Skin epidermis (tissue), 12 donors: ENCODE data around the gene RNF220.

ENCODE experiments used
- H3K27ac ChIP-seq, 21 experiments: fragments of 200-600 bp; sonication (generic) in 11 of 21; one replicate each; pipeline ENCODE4 v1.5.0; 2020; ENCODE audit warnings: mild to moderate bottlenecking in 3 of 21, inconsistent platforms in 2 of 21, moderate library complexity in 2 of 21
- H3K4me3 ChIP-seq, 7 experiments: fragments of 200-600 bp; sonication (generic) in 2 of 7; one replicate each; pipeline ENCODE4 v1.5.0; 2020; ENCODE audit warnings: inconsistent platforms in 2 of 7, mild to moderate bottlenecking in 2 of 7, moderate library complexity in 1 of 7

The RNF220 gene

DNA sequence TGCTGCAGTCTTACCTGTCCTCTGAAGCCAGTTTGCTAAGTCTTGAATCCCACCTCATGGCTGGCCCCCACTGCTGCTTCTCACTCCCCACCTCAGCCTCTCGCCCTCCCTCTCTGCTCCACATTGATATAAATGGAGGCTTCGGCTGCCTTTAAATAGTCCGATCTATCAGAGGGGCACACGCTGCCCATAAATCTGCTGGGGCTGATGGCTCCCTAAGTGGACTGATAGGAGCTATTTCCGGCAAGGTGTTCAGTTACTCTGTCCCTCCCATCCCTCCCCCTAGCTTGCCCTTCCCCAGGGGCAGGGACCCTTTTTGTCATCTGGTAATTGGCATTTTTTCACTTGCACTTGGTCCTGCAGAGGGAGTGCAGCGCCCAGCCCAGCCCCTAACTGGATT is 160.8 kb downstream of the RNF220 start:
- Histone ChIP-seq H3K27ac (no peak overlapping the region), H3K4me3 (no peak overlapping the region)

DNA sequence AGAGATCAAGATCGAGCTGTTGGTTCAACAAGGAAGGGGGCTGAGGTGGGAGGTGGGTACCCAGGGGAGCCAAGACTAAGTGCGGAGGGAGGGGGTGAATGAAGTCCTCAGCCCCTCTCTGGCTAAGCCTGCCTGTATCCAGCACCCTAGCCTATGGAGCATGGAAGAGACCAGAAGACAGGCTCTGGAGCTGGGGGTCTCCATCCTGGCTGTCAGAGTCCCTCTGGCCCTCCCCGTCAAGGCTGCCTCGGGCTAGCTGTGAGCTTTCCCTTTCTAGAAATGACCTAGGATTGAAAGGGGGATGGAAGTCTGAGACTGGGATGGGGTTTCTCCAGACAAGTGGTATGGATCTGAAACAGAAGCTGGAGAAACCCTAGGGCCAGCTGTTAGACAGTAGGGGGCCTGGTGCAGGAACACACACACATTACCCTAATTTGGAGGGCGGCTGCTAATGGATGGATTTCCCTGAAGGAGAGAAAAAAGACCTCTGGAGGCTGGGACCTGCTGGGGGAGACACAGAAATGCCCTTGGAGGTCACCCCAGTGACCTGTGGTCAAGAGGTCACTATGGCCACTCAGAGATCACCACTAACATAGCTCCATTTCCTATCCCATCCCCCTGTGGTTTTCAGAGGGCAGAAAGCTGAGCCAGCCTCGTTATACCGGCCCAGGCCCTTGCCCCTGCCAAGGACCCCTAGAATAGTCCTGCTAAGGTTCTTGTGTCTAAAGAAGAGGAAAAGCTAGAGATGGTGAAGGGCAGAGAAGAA is 161.4 kb downstream of the RNF220 start:
- no peak overlapping the region for H3K4me3 ChIP-seq
- no peak overlapping the region for H3K27ac ChIP-seq

DNA sequence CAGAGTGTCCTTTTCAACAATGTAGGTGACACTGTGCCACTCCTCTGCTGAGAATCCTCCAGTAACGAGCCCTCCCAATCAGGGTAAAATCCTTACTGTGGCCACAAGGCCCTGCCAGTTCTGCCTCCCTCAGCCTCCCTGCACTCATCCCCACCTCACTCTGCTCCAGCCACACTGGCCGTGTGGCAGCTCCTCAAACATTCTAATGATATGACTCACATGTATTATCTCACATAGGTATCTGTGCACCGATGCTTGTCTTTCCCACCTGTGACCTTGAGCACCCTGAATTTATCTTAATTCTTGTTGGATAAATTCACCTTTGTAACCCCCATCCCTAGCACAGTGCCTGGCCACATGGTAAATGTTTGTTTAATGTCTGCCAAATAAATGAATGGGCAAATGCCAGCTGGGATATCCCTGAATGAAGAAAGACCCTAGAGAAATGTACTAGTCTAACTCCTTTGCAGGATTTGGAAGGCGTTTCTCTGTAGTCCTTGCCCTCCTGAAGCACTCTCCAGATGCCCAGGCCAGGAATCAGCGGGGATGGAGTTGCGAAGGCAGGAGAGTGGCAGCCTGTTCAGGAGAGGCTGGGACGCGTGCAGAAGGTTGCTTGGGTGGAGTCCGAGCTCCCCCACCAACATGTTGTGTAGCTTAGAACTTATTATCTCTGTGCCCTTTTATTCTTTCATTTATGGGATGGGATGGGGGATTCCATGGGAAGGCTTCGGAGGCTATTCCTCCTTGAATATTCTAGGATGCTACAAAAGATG is 163.3 kb downstream of the RNF220 start:
- H3K4me3 ChIP-seq = no peak overlapping the region
- H3K27ac ChIP-seq = no peak overlapping the region

DNA sequence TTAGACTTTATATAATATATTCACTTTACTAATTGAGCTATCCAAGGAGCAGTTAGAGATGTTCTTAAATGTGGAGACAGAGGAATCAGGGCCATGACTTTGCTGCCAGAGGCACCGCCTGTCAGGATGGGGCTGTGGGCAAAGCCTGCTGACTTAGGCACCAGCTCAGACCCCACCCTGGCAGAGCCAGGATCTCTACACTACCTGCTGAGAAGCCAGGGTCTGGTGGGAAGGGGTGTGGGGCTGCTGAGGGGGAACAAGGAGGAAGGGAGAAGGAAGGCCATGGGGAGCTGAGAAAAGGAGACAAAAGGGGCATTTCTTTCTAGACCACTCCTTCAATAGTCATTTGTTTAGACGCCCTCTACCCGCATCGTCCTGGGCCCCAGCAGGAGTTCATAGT is 164.4 kb downstream of the RNF220 start:
- Histone ChIP-seq H3K4me3 (no peak overlapping the region), H3K27ac (no peak overlapping the region)

DNA sequence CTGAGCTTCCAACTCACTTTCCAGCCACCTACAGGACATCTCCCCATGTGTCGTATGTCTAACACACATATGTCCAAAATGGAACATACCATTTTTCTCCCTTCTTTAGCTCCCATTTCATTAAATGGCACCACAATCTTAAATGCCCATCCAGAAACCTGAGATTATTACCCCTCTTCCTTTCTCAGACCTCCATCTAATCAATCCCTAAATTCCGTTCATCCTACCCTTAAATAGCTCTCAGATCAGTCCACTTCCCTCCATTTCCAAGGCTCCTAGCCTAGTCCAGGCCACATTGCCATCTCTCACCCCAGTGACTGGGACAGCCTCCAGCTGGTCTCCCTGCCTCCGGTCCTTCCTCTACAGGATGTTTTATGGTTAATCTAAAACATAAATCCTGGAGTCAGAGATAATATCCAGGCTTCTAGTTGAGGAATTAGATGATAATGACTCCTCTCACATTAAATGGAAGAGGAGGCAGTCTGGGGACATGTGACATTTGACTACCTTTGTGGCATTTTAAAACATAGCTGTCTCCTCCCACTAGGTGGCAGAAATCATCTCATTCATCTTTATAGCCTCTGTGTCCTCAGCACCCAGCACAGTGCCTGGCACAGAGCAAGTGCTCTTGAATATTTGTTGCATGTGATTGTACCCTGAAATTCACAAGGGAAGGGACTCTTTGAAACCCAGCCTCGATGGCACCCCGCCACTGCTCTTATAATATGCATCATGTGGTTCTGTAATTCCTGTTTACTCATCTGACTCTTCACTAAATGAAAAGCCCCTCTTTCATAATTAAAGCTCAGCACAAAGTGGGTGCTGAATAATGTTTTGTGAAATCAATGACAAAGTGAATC is 166.9 kb downstream of the RNF220 start:
- no peak overlapping the region for H3K4me3 ChIP-seq
- H3K27ac ChIP-seq = no peak overlapping the region

DNA sequence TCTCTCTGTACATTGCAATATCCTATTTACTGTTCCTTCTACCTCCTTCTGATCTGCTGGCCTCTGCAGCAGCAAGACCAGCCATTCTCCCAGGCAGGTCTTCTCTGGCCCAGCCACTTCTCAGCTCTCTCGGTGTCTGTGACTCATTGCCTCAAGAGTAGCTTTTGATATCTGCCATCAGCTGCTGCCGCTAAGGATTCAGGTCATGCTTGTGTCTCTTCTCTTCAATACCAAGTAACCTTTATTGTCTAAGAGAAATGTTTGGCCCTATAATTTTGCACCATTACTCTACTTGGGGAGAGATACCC is 167.5 kb downstream of the RNF220 start:
- Histone ChIP-seq H3K4me3 (no peak overlapping the region), H3K27ac (no peak overlapping the region)

DNA sequence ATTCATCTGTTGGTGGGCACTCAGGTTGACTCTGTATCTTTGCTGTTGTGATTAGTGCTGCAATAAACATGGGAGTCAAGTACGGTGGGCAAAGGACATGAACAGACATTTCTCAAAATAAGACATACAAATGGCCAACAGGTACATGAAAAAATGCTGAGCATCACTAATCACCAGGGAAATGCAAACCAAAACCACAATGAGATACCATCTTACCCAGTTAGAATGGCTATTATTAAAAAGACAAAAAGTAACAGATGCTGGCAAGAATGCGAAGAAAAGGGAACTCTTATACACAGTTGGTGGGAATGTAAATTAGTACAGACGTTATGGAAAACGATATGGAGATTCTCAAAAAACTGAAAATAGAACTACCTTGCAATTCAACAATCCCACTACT is 170.3 kb downstream of the RNF220 start:
- H3K4me3 ChIP-seq = no peak overlapping the region
- no peak overlapping the region for H3K27ac ChIP-seq

DNA sequence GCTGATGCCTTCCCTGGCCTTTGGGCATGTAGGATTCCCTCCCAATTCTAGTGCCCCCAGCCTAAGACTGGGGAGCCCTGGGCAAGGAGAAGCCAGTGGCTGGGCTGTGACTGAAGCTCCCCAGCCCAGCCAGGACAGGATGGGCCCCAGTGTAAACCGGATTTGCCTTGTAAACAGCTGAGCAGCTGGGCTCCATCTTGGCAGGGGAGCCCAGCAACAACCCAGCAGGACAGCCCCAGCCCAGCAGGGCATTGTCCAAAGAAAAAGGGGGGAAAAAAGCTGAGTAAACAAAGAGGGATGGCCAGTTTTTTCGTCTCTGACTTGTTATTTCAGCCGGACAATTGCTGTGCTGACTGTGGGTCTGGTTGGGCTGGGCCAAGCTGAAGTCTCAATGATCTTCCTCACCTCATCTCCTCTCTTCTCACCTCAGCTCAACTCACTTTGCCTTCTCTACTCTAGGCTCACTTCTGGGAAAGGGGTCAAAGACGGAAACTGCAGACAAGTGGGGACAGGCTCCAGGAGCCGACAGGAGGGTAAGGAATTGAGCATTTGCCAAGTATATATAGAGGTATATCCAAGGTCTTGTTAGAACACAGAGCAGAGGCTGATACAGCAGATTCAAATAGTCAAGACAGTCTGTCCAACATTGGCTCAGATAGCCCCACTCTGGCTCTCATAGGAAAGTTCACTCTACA is 171.5 kb downstream of the RNF220 start:
- H3K4me3 ChIP-seq = no peak overlapping the region
- no peak overlapping the region for H3K27ac ChIP-seq

DNA sequence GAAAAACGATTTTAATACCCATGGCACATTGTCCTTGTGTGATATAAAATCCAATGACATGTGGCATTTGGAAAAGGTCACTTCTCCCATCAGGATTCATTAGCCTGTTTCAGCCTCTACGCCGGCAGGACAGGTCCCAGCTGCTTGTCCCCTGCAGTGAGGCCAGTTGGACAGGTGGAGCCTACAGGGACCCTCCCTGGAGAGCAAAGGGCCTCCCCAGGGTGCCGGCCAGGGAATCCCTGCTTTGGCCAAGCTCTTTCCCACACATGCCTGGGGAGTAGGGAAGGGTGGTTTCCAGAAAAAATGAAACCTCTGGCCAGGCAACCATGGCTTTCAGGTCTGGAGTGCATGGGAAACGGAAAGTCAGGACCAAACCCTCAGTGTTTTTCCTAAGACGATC is 176.2 kb downstream of the RNF220 start:
- Histone ChIP-seq H3K27ac (no peak overlapping the region), H3K4me3 (no peak overlapping the region)

DNA sequence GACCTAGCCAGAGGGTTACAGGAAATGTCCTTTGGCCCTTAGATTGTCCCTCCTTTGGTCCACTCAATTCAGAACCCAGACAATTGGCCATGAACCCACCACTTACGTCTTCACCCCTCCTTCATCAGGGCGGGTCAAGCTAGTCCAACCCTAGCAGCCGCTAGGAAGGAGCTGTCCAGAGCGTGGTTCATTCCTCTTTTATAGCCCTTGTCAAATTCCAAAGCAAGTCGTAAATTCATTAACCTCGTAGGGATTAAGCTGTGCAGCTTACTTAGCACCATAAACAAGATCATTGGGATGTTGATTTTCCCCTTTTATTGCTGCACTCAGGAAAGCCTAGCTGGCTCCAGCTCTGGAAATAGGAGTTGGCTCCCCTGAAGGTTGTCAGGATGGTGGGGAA is 179.1 kb downstream of the RNF220 start:
- H3K4me3 ChIP-seq = no peak overlapping the region
- no peak overlapping the region for H3K27ac ChIP-seq

DNA sequence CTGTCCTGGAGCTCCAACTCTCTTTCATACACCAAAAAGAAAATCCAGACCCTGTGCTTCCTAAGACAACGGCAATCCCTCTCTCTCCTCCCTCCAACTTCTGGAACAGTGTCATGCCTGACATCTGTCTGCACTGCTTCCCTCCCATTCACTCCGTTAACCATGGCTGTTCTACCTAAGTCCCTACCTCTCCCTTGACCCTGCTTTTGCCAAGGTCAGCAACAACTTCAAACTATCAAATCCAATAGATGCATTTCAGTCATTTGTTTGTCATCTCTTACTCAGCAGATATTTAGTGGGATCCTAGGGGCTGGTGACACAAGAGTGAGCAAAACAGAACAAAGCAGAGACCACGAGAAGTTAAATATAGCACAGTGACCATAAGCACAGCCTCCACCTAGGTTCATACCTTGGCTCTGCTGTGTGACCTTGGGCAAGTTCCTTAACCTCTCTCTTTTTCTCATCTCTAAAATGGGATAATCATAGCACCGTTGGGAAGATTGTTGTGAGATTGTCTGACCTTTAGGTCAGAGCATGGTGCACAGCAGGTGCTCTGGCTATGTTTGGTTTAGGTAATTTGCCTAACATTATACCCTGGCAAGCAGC is 180.4 kb downstream of the RNF220 start:
- no peak overlapping the region for H3K27ac ChIP-seq
- H3K4me3 ChIP-seq = no peak overlapping the region

DNA sequence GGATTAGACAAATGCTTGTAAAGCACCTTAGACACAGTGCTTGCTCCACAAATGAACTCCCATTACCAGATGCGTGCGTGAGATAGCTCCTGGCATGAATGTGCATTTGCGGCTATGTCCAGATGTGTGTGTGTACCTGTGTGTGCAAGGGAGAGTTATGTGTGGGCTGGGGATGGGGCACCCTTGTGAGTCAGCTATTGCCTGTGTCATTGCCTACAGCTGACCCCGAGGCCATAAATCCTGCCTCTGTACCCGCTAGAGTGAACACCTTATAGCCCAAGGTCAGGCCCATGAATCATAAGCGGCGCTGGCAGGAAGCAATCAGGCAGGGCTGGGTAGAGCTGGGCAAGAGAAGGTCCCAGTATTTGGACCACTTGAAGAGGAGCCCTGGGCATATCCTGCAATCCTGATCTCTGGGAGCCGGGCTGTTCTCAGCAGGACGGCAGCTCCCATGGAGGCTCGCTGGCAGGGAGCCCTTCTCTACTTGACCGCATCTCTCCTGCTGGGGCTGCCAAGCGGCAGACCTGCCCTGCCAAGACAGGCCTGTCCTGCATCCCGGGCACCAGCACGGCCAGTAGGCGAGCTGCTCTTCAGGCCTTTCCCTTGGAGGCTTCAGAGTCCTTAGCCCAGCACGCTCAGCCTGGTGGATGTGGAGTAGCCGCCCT is 182.9 kb downstream of the RNF220 start:
- Histone ChIP-seq H3K4me3 (no peak overlapping the region), H3K27ac (no peak overlapping the region)

DNA sequence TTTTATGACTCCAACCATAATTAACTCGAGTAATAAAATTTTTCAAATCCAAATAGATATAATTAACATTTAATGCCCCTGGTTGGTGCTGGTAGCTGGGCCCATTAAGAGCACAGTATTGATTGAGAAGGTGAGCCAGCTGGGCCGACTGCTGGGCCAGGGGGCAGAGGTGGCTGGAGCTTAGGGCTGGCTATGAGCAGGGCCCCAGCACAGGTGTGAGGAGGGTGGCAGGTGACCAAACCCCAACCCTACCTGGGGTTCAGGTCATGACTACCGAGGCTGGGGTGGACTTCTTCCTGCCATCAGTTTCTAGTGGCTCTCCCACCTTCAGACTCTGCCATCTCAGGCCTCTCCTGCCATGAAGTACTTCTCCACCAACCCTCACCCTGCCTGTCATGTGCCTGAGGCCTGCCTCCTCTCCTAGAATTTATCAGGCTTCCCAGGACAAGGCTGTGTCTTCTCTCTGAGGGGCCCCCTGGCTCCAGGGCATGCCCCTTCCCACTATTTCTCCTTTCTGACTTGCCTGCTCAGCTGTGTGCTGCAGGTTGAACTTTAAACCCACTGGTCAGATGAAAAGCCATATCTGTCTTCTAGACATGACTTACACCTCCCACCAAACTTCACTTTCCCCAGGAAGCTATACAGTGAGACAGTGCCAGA is 183.6 kb downstream of the RNF220 start:
- H3K27ac ChIP-seq = no peak overlapping the region
- H3K4me3 ChIP-seq = no peak overlapping the region

DNA sequence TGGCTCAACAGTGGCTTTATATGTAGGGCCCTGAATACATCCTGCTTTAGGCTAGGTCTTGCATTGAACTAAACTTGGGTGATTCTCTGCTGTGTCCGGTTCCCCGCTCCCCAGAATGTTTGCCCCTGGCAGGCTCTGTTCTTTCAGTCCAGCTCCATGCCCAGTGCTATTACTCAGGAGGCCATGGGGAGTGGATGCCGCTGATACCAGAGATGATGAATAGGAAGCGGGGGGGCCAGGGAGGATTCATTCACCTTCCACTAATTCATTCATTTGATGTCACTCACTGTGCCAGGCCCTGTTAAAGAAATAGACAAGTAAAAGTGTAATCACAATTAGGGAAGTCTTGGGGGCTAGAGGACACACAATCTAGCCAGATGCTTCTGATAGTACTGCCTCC is 185.4 kb downstream of the RNF220 start:
- Histone ChIP-seq H3K27ac (no peak overlapping the region), H3K4me3 (no peak overlapping the region)

DNA sequence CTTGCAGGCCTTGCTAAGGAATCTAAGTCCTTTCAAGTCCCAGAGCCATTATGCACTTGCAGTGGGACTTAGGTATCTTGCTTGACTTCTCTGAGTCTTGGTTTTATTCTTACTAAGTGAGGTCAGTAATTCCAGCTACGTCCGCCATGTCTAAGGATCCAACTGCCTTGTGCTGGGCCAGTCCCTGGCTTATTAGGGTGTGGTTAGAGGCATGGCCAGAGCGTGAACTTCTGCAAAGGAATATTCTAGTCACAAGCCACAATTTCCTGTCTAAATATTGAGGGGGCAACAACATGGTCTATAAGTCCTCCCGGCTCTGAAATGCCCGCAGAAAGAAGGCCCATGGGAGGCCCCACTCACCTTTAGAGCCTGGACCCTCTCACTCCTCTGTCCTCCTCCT is 186.3 kb downstream of the RNF220 start:
- no peak overlapping the region for H3K4me3 ChIP-seq
- H3K27ac ChIP-seq = no peak overlapping the region

DNA sequence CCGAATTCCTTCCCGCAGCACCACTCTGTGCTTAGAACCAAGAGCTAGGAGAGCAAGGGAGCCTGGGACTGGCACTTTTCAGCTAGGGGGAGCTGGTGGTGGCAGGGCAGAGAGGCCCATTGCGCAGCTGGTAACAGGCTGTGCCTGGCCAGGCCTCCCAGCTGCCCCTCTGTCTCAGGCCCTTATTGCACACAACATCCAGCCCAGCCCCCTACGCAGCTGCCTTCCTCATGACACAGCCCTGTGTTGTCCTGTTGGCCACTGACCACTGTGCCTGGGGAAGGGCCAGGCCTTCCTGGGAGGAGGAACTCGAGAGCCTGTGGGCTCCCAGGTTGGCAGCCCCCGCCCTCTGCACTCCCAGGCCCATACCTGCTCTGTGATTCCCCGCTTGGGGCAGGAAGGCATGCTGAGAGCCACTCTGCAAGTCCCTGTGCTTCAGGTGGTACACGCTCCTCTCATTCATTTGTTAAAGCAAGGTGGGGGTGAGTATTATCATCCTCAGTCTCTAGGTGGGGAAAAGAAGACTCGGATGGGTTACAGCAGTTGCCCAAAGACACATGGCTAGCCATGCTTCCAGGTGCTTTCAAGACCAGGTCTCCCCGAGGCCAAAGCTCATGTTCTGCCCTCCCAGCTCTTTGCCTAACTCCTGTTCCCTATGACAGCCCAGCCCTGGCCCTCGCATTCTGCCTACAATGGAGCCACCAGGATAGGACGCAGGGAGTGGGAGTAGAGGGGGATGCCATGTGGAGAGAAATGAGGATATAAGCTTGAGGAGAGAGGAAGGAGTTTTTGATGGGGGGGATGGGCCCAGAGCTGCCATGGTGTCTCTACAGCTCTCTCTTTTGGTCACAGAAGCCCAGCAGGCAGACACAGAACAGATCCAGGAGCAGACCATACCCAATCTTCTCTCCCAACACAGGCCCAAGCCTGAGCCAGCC is 187.4 kb downstream of the RNF220 start:
- no peak overlapping the region for H3K4me3 ChIP-seq
- H3K27ac ChIP-seq = no peak overlapping the region

DNA sequence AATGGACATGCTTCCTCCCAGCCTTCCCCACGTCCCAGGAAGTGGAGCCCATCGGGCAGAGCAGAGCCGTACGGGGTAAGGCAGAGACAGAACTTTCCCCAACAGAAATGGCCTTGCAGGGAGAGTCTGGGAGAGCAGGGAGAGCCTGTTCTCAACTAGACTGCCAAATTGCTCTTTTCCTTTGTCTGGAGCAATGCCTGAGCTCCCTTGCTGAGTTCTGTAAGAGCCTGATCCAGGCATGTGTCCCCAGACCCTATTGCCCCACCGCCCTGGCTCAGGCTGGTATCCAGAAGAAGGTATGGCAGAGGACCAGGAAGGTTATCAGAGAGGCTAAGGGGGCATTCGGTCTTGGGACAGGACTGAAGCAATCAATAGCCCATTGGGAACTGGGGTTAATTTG is 189.3 kb downstream of the RNF220 start:
- H3K27ac ChIP-seq = no peak overlapping the region
- no peak overlapping the region for H3K4me3 ChIP-seq
